CD14-positive monocyte (primary cell): ENCODE data around the gene SERPINB3. TPM values are rescaled to one million over a fixed set of nuclear protein-coding genes. Genes with fewer than 3 reads are reported as not detected.
"Not testable (repeated sequence)": the region's sequence is repeated elsewhere in the genome, so short reads cannot be mapped to it uniquely, and the experiment has no call there.

ENCODE experiments used
- DNase-seq, 3 donors: peaks; one replicate each; pipeline ENCODE4 v3.0.0-alpha.2; 2011 to 2022
- H2AFZ ChIP-seq: 2 replicates; pipeline ENCODE4 v1.6.0; 2012; ENCODE audit warnings: mild to moderate bottlenecking, low read depth, low read length, inconsistent platforms; ENCODE audit not compliant: insufficient read depth, poor library complexity, severe bottlenecking
- H3K27ac ChIP-seq, 2 donors: 1 replicate in 1 of 2; 2 replicates in 1 of 2; pipeline ENCODE4 v1.5.1; 2012 to 2013; ENCODE audit warnings: low read length in 2 of 2, control low read depth in 1 of 2, inconsistent platforms in 1 of 2, low read depth in 1 of 2, mild to moderate bottlenecking in 1 of 2
- H3K27me3 ChIP-seq, 2 donors: one replicate each; pipeline versions ENCODE4 v1.6.0 to v1.6.1; 2011 to 2013; ENCODE audit warnings: low read length in 2 of 2; ENCODE audit not compliant: control insufficient read depth in 2 of 2, insufficient read depth in 2 of 2
- H3K36me3 ChIP-seq, 2 donors: replicated peaks in 1 of 2; 1 replicate in 1 of 2; 2 replicates in 1 of 2; pipeline versions ENCODE4 v1.5.1 to v1.6.1; 2012 to 2013; ENCODE audit warnings: low read length in 2 of 2, control low read depth in 1 of 2, inconsistent platforms in 1 of 2, mild to moderate bottlenecking in 1 of 2; ENCODE audit not compliant: insufficient read depth in 2 of 2, control insufficient read depth in 1 of 2
- H3K4me1 ChIP-seq, 2 donors: 1 replicate in 1 of 2; 2 replicates in 1 of 2; pipeline versions ENCODE4 v1.5.1 to v1.6.1; 2012 to 2013; ENCODE audit warnings: low read length in 2 of 2, control low read depth in 1 of 2, inconsistent platforms in 1 of 2, mild to moderate bottlenecking in 1 of 2, moderate library complexity in 1 of 2; ENCODE audit not compliant: insufficient read depth in 2 of 2, control insufficient read depth in 1 of 2
- H3K4me2 ChIP-seq: replicated peaks from 2 replicates; pipeline ENCODE3; 2012; ENCODE audit warnings: low read length, moderate library complexity, mild to moderate bottlenecking; ENCODE audit not compliant: poor library complexity, severe bottlenecking; ENCODE audit errors: extremely low read depth
- H3K4me3 ChIP-seq, 3 experiments: fragments of 200-600 bp in 1 of 3; sonication (generic) in 1 of 3; replicated peaks in 1 of 3; 1 replicate in 2 of 3; 2 replicates in 1 of 3; pipeline ENCODE4 v1.5.1; 2011 to 2013; ENCODE audit warnings: low read length in 3 of 3, mild to moderate bottlenecking in 3 of 3, control low read depth in 2 of 3, low read depth in 2 of 3, inconsistent platforms in 1 of 3, moderate library complexity in 1 of 3
- H3K79me2 ChIP-seq: 2 replicates; pipeline ENCODE4 v1.6.0; 2012; ENCODE audit warnings: mild to moderate bottlenecking, control low read depth, inconsistent platforms, low read length, moderate library complexity; ENCODE audit not compliant: insufficient read depth
- H3K9ac ChIP-seq: 2 replicates; pipeline ENCODE4 v1.6.0; 2017; ENCODE audit warnings: low read length, mild to moderate bottlenecking; ENCODE audit not compliant: insufficient read depth, poor library complexity, severe bottlenecking
- H3K9me3 ChIP-seq, 2 donors: replicated peaks in 1 of 2; 1 replicate in 1 of 2; 2 replicates in 1 of 2; pipeline versions ENCODE4 v1.5.1 to v1.6.1; 2012 to 2013; ENCODE audit warnings: low read length in 2 of 2, control low read depth in 1 of 2; ENCODE audit not compliant: control insufficient read depth in 1 of 2, insufficient read depth in 1 of 2
- H4K20me1 ChIP-seq: 2 replicates; pipeline ENCODE4 v1.6.0; 2012; ENCODE audit warnings: mild to moderate bottlenecking, low read length, control low read depth, moderate library complexity; ENCODE audit not compliant: insufficient read depth
- H3K27ac Mint-ChIP-seq, 7 donors: one replicate each; pipeline ENCODE4 v1.8.0; 2020; ENCODE audit warnings: mild to moderate bottlenecking in 7 of 7, mixed read lengths in 7 of 7, moderate library complexity in 6 of 7, inconsistent platforms in 2 of 7
- H3K27me3 Mint-ChIP-seq, 3 donors: one replicate each; pipeline ENCODE4 v1.8.0; 2021 to 2022; ENCODE audit warnings: low read depth in 3 of 3, mild to moderate bottlenecking in 3 of 3, mixed read lengths in 3 of 3, moderate library complexity in 3 of 3, inconsistent platforms in 1 of 3
- H3K36me3 Mint-ChIP-seq, 2 donors: one replicate each; pipeline ENCODE4 v1.8.0; 2020; ENCODE audit warnings: mixed read lengths in 2 of 2, inconsistent platforms in 1 of 2, mild to moderate bottlenecking in 1 of 2
- H3K4me1 Mint-ChIP-seq: one replicate; pipeline ENCODE4 v1.8.0; 2020; ENCODE audit warnings: mild to moderate bottlenecking, mixed read lengths
- H3K4me3 Mint-ChIP-seq, 2 donors: one replicate each; pipeline ENCODE4 v1.8.0; 2020; ENCODE audit warnings: mild to moderate bottlenecking in 2 of 2, mixed read lengths in 2 of 2, moderate library complexity in 1 of 2
- H3K9me3 Mint-ChIP-seq, 7 donors: one replicate each; pipeline ENCODE4 v1.8.0; 2020 to 2022; ENCODE audit warnings: mixed read lengths in 7 of 7, mild to moderate bottlenecking in 6 of 7, moderate library complexity in 6 of 7, inconsistent platforms in 2 of 7
- WGBS: methylation state at CpG from one replicate; pipeline ENCODE4 v1.1.5; 2013; ENCODE audit warnings: missing lambda C conversion rate; ENCODE audit not compliant: insufficient coverage; 5-methylcytosine and 5-hydroxymethylcytosine counted together
- intact Hi-C, 2 donors: fragments of 100-400 bp; cut with micrococcal nuclease; formaldehyde crosslinking; loops; one replicate each; pipeline versions ENCODE4 v1.15.0 to v1.15.1; 2023
- polyA minus RNA-seq: library from RNA; depleted of rRNA, polyadenylated mRNA; stranded (reverse); fragments of >200 nt; gene quantifications from 2 replicates; pipeline ENCODE4 v1.2.3, GENCODE V29; 2012
- polyA plus RNA-seq, 3 donors: library from polyadenylated mRNA; depleted of rRNA in 1 of 3; unstranded in 2 of 3; stranded (reverse) in 1 of 3; fragments of 300-500 nt in 2 of 3; fragments of >200 nt in 1 of 3; fragmentation: Illumina TruSeq in 2 of 3; gene quantifications; 1 replicate in 2 of 3; 2 replicates in 1 of 3; pipeline ENCODE4 v1.2.3, GENCODE V29; 2012 to 2021
- total RNA-seq, 12 experiments: library from RNA in 1 of 12; stranded (reverse) in 1 of 12; fragments of 120-200 nt in 1 of 12; gene quantifications; one replicate each; pipeline ENCODE4 v1.2.4 and lab custom pipeline; 2013 to 2026; ENCODE audit warnings: mixed read lengths in 6 of 12, inconsistent platforms in 1 of 12
- TF ChIP-seq, protein P1 (sequence below): fragments of 200-600 bp; IDR thresholded peaks from one replicate; pipeline ENCODE4 v1.8.0; 2022; ENCODE audit warnings: antibody characterized with exemption, mild to moderate bottlenecking

SERPINB3 gene
- total RNA-seq (2013), result not detected
- not detected for polyA plus RNA-seq
- not detected in 2 replicates for polyA minus RNA-seq
- 0 to 2.3 (median 0) reads per million in 11 experiments for total RNA-seq (lab: John Stamatoyannopoulos, UW)

DNA sequence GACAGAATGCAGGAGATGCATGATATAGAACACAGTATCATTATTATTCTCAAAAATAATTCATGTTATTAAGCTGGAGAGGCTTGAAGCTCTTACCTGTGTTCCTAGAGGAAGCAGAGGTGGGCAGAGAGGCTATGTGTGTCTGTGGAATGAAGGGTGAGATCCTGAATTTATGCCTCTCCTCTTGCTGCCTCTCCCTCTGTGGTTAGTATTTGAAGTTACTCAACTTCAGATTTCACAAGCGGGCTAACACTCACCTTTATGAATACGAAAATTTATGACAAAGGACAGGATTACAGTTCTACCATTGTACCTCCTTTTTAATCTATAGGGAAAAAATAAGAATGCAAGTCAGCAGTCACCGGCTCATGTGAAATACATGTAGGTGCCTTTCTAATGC lies at the start of gene SERPINB3:
Gene SERPINB3 (minus strand): TSS at position 144 of the 400 bp plus-strand sequence. CDS start 677 bp downstream, outside the sequence.
- H3K27ac Mint-ChIP-seq, H3K9me3 ChIP-seq, H3K4me1 Mint-ChIP-seq, H2AFZ ChIP-seq, H3K9ac ChIP-seq, H3K4me1 ChIP-seq, H3K4me3 ChIP-seq, H3K4me2 ChIP-seq, H3K36me3 ChIP-seq, H4K20me1 ChIP-seq, H3K27me3 ChIP-seq, H3K4me3 Mint-ChIP-seq, H3K36me3 Mint-ChIP-seq, intact Hi-C loops, H3K27ac ChIP-seq, DNase-seq, H3K79me2 ChIP-seq, H3K27me3 Mint-ChIP-seq: not testable (repeated sequence)
- WGBS, result no CpG with 5 or more reads among the region's 3 CpGs
- peaks cover 0 to 19% (median 9%) of the 10 kb centered on the region in 7 donors for H3K9me3 Mint-ChIP-seq

DNA sequence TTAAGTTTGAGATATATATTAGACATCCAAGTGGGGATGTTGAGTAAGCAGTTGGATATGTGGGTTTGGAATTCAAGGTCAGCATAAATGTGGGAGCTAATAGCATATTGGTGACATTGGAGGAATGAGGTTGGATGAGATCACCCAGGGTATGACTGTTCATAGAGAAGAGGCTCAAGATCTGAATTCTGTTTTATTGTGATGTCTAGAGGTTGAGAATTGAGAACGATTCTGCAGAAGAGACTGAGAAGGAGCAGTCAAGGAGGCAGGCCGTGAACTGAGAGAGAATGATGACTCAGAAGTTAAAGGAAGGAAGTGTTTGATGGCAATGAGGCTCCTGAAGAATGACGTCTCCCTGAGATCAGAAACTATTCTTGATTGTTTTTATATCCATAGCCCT lies 47.0 kb upstream of the SERPINB3 start:
- Histone ChIP-seq H3K27ac (no peak overlapping the region), H3K4me2 (no peak overlapping the region), H3K27me3 (peaks cover 0 to 2% of the 10 kb centered on the region in 2 donors), H2AFZ (no peak overlapping the region), H3K36me3 (no peaks in the 10 kb centered on the region), H3K4me1 (no peaks in the 10 kb centered on the region), H3K4me3 (no peak overlapping the region), H4K20me1 (no peaks in the 10 kb centered on the region), H3K9ac (no peak overlapping the region), H3K79me2 (no peaks in the 10 kb centered on the region), H3K9me3 (peaks cover 3 to 7% of the 10 kb centered on the region in 2 donors)
- Mint-ChIP-seq H3K4me3 (no peak overlapping the region), H3K4me1 (no peaks in the 10 kb centered on the region), H3K27ac (no peak overlapping the region), H3K9me3 (peaks cover 0 to 15% (median 4%) of the 10 kb centered on the region in 7 donors), H3K36me3 (no peaks in the 10 kb centered on the region), H3K27me3 (peaks cover 0 to 11% (median 0%) of the 10 kb centered on the region in 3 donors)
- DNase-seq, result no peak
- TF ChIP-seq, protein P1, sequence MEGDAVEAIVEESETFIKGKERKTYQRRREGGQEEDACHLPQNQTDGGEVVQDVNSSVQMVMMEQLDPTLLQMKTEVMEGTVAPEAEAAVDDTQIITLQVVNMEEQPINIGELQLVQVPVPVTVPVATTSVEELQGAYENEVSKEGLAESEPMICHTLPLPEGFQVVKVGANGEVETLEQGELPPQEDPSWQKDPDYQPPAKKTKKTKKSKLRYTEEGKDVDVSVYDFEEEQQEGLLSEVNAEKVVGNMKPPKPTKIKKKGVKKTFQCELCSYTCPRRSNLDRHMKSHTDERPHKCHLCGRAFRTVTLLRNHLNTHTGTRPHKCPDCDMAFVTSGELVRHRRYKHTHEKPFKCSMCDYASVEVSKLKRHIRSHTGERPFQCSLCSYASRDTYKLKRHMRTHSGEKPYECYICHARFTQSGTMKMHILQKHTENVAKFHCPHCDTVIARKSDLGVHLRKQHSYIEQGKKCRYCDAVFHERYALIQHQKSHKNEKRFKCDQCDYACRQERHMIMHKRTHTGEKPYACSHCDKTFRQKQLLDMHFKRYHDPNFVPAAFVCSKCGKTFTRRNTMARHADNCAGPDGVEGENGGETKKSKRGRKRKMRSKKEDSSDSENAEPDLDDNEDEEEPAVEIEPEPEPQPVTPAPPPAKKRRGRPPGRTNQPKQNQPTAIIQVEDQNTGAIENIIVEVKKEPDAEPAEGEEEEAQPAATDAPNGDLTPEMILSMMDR, result no peak
- intact Hi-C loops, result no loop called here
- WGBS, result 75% methylated on average over 1 of the region's 3 CpGs
